HG03575 (cell line): ENCODE measurements around the gene ST8SIA4.

Experiments used
- ATAC-seq: cut with Tn5 transposase; IDR thresholded peaks from one replicate; pipeline ENCODE4 v1.9.1; 2021; ENCODE audit not compliant: unreplicated experiment, insufficient number of reproducible peaks, low FRiP score; ENCODE audit errors: extremely low read depth

ST8SIA4 gene

GRCh38 chr5:100903039-100903887, at the start of gene ST8SIA4:
Gene ST8SIA4 (minus strand): TSS chr5:100903282. CDS start chr5:100902955, 327 bp downstream.
- peak; percentile 43 for ATAC-seq

GRCh38 chr5:100950985-100951384, 47.9 kb upstream of the ST8SIA4 start:
- ATAC-seq, result no peak

GRCh38 chr5:100913298-100913697, 10.2 kb upstream of the ST8SIA4 start:
- no peak for ATAC-seq

GRCh38 chr5:100909034-100909433, 6.0 kb upstream of the ST8SIA4 start:
- ATAC-seq, result no peak

GRCh38 chr5:100905259-100905914, 2.3 kb upstream of the ST8SIA4 start:
- no peak for ATAC-seq

- no peak for ATAC-seq
Observed at GRCh38 chr5:100904259-100904861, 1.3 kb upstream of the ST8SIA4 start.

- ATAC-seq, result no peak
Observed at GRCh38 chr5:100902440-100903038, 543 bp downstream of the ST8SIA4 start.

GRCh38 chr5:100901821-100902341, 1.2 kb downstream of the ST8SIA4 start:
- no peak for ATAC-seq

GRCh38 chr5:100900796-100901781, 2.0 kb downstream of the ST8SIA4 start:
- ATAC-seq, result no peak

GRCh38 chr5:100900142-100900795, 2.8 kb downstream of the ST8SIA4 start:
- ATAC-seq, result no peak

GRCh38 chr5:100899675-100900074, 3.4 kb downstream of the ST8SIA4 start:
- ATAC-seq, result no peak

- no peak for ATAC-seq
Observed at GRCh38 chr5:100898504-100899346, 4.4 kb downstream of the ST8SIA4 start.

GRCh38 chr5:100896054-100896453, 7.0 kb downstream of the ST8SIA4 start:
- no peak for ATAC-seq

GRCh38 chr5:100890461-100891008, 12.5 kb downstream of the ST8SIA4 start:
- peak; percentile 46 for ATAC-seq

- ATAC-seq, result no peak
Observed at GRCh38 chr5:100889896-100890295, 13.2 kb downstream of the ST8SIA4 start.

- ATAC-seq, result peak; percentile 49
Observed at GRCh38 chr5:100889165-100889743, 13.8 kb downstream of the ST8SIA4 start.
